Neural cell (in vitro differentiated cells): Measurements from ENCODE around the gene ABCF3. TPM values are rescaled to one million over a fixed set of nuclear protein-coding genes. Genes with fewer than 3 reads are reported as not detected.

Experiments used
- H2AFZ ChIP-seq: fragments of 200-600, 300-800 bp; sonication (generic), shearing (Covaris generic); 2 replicates; pipeline ENCODE4 v1.6.0; 2014; ENCODE audit warnings: low read depth, mild to moderate bottlenecking, antibody characterized with exemption, low read length, moderate library complexity
- H3F3A ChIP-seq: fragments of 200-600 bp; shearing (Covaris generic); 2 replicates; pipeline ENCODE4 v1.6.1; 2016; ENCODE audit warnings: mild to moderate bottlenecking, moderate library complexity, mixed read lengths, antibody characterized with exemption, low read length; ENCODE audit not compliant: insufficient read depth, poor library complexity, severe bottlenecking
- H3K27ac ChIP-seq: fragments of 200-600, 300-800 bp; sonication (generic), shearing (Covaris generic); 2 replicates; pipeline ENCODE4 v1.5.1; 2014; ENCODE audit warnings: mild to moderate bottlenecking, low read length, moderate library complexity
- H3K27me3 ChIP-seq: fragments of 300-800, 200-600 bp; sonication (generic), shearing (Covaris generic); 2 replicates; pipeline ENCODE4 v1.6.0; 2014; ENCODE audit warnings: mild to moderate bottlenecking, low read depth, low read length, moderate library complexity; ENCODE audit not compliant: insufficient read depth
- H3K36me3 ChIP-seq: fragments of 300-800, 200-600 bp; sonication (generic), shearing (Covaris generic); 2 replicates; pipeline ENCODE4 v1.5.1; 2014; ENCODE audit warnings: mild to moderate bottlenecking, antibody characterized with exemption, low read length, moderate library complexity; ENCODE audit not compliant: insufficient read depth
- H3K4me2 ChIP-seq: fragments of 300-800, 200-600 bp; sonication (generic), shearing (Covaris generic); 2 replicates; pipeline ENCODE4 v1.6.0; 2014; ENCODE audit warnings: mild to moderate bottlenecking, low read length
- H3K4me3 ChIP-seq: fragments of 300-800, 200-600 bp; sonication (generic), shearing (Covaris generic); 2 replicates; pipeline ENCODE4 v1.5.1; 2014; ENCODE audit warnings: mild to moderate bottlenecking, low read length, moderate library complexity
- H3K79me2 ChIP-seq: fragments of 200-600 bp; shearing (Covaris generic); replicated peaks from 2 replicates; pipeline ENCODE4 v1.6.0; 2014; ENCODE audit warnings: mild to moderate bottlenecking, low read length, moderate library complexity; ENCODE audit not compliant: insufficient read depth
- H3K9ac ChIP-seq: fragments of 300-800, 200-600 bp; sonication (generic), shearing (Covaris generic); 2 replicates; pipeline ENCODE4 v1.6.1; 2016; ENCODE audit warnings: mild to moderate bottlenecking, low read length, mixed read lengths
- H3K9me2 ChIP-seq: fragments of 200-600 bp; shearing (Covaris generic); 2 replicates; pipeline ENCODE4 v1.6.1; 2016; ENCODE audit warnings: mild to moderate bottlenecking, low read length, mixed read lengths; ENCODE audit not compliant: insufficient read depth
- H3K9me3 ChIP-seq: fragments of 200-600, 300-800 bp; sonication (generic), shearing (Covaris generic); 2 replicates; pipeline ENCODE4 v1.6.1; 2016; ENCODE audit warnings: mild to moderate bottlenecking, mixed run types, low read length, moderate library complexity, mixed read lengths
- H4K20me1 ChIP-seq: fragments of 200-600 bp; shearing (Covaris generic); 2 replicates; pipeline ENCODE4 v1.6.1; 2016; ENCODE audit warnings: mild to moderate bottlenecking, mixed run types; ENCODE audit not compliant: insufficient read depth
- EP300 ChIP-seq: fragments of 450-650 bp; conservative IDR thresholded peaks from 2 replicates; pipeline ENCODE4 v1.6.1; 2014; ENCODE audit warnings: antibody characterized with exemption, mild to moderate bottlenecking, moderate library complexity; ENCODE audit not compliant: poor library complexity, severe bottlenecking
- EZH2 ChIP-seq: fragments of 200-600, 300-800 bp; shearing (Covaris generic), sonication (generic); IDR thresholded peaks from 2 replicates; pipeline ENCODE4 v1.6.1; 2014; ENCODE audit warnings: antibody characterized with exemption, low read length, borderline replicate concordance, mild to moderate bottlenecking; ENCODE audit not compliant: insufficient read depth, poor library complexity, severe bottlenecking
- MXI1 ChIP-seq: fragments of 450-650 bp; conservative IDR thresholded peaks from 2 replicates; pipeline ENCODE4 v1.6.1; 2014; ENCODE audit warnings: antibody characterized with exemption, mild to moderate bottlenecking; ENCODE audit not compliant: poor library complexity, severe bottlenecking
- POLR2AphosphoS5 ChIP-seq: IDR thresholded peaks from 2 replicates; pipeline ENCODE4 v1.6.1; 2012
- RAD21 ChIP-seq: fragments of 450-650 bp; conservative IDR thresholded peaks from 2 replicates; pipeline ENCODE4 v1.6.1; 2014; ENCODE audit warnings: antibody characterized with exemption, mild to moderate bottlenecking, moderate library complexity
- SMC3 ChIP-seq: fragments of 450-650 bp; conservative IDR thresholded peaks from 2 replicates; pipeline ENCODE4 v1.6.1; 2014; ENCODE audit warnings: antibody characterized with exemption, mild to moderate bottlenecking, moderate library complexity; ENCODE audit not compliant: poor library complexity
- TAF1 ChIP-seq: IDR thresholded peaks from 2 replicates; pipeline ENCODE4 v1.6.1; 2012; ENCODE audit warnings: low read depth
- polyA plus RNA-seq: library from polyadenylated mRNA; depleted of rRNA; stranded (reverse); fragments of >200 nt; gene quantifications from 2 replicates; pipeline ENCODE4 v1.2.3, GENCODE V29; 2014
- TF ChIP-seq, protein P1 (sequence below): IDR thresholded peaks from 2 replicates; pipeline ENCODE4 v1.6.1; 2012; ENCODE audit warnings: borderline replicate concordance
- TF ChIP-seq, protein P2 (sequence below): fragments of 450-650 bp; IDR thresholded peaks from 2 replicates; pipeline ENCODE4 v1.5.1; 2014; ENCODE audit warnings: antibody characterized with exemption, mild to moderate bottlenecking, moderate library complexity; ENCODE audit not compliant: poor library complexity, severe bottlenecking

Gene ABCF3
- polyA plus RNA-seq, 1 donor from 2014 or later = 40.3 TPM

DNA sequence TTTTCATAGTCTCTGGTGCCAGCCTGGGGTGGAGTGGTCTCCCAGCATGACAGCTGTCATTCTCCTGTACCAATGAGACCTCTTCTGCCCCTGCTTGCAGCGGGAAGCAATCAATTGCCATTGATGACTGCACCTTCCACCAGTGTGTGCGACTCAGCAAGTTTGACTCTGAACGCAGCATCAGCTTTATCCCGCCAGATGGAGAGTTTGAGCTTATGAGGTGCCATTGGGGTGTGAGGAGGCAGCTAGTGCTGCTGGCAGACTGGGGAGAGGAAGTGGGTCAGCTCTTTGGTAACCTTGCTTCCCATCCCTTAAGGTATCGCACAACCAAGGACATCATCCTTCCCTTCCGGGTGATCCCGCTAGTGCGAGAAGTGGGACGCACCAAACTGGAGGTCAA lies 4.4 kb upstream of the ABCF3 start:
- no peaks in the 10 kb centered on the region for H3K27me3 ChIP-seq
- H2AFZ ChIP-seq = no peak overlapping the region
- no peak overlapping the region for H3K9ac ChIP-seq
- peaks cover 6% of the 10 kb centered on the region for H4K20me1 ChIP-seq
- no peak overlapping the region for H3K4me2 ChIP-seq
- H3K27ac ChIP-seq = no peak overlapping the region
- TF ChIP-seq TAF1 = no peak
- H3K79me2 ChIP-seq = peaks cover 19% of the 10 kb centered on the region
- H3K9me2 ChIP-seq = no peaks in the 10 kb centered on the region
- no peaks in the 10 kb centered on the region for H3F3A ChIP-seq
- peaks cover 11% of the 10 kb centered on the region for H3K36me3 ChIP-seq
- H3K4me3 ChIP-seq = no peak overlapping the region
- H3K9me3 ChIP-seq = no peaks in the 10 kb centered on the region

DNA sequence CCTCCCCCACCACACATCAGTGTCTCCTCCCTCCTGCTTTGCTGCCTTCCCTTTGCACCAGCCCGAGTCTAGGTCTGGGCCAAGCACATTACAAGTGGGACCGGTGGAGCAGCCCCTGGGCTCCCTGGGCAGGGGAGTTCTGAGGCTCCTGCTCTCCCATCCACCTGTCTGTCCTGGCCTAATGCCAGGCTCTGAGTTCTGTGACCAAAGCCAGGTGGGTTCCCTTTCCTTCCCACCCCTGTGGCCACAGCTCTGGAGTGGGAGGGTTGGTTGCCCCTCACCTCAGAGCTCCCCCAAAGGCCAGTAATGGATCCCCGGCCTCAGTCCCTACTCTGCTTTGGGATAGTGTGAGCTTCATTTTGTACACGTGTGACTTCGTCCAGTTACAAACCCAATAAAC lies 2.3 kb upstream of the ABCF3 start:
- TF ChIP-seq, protein P1, sequence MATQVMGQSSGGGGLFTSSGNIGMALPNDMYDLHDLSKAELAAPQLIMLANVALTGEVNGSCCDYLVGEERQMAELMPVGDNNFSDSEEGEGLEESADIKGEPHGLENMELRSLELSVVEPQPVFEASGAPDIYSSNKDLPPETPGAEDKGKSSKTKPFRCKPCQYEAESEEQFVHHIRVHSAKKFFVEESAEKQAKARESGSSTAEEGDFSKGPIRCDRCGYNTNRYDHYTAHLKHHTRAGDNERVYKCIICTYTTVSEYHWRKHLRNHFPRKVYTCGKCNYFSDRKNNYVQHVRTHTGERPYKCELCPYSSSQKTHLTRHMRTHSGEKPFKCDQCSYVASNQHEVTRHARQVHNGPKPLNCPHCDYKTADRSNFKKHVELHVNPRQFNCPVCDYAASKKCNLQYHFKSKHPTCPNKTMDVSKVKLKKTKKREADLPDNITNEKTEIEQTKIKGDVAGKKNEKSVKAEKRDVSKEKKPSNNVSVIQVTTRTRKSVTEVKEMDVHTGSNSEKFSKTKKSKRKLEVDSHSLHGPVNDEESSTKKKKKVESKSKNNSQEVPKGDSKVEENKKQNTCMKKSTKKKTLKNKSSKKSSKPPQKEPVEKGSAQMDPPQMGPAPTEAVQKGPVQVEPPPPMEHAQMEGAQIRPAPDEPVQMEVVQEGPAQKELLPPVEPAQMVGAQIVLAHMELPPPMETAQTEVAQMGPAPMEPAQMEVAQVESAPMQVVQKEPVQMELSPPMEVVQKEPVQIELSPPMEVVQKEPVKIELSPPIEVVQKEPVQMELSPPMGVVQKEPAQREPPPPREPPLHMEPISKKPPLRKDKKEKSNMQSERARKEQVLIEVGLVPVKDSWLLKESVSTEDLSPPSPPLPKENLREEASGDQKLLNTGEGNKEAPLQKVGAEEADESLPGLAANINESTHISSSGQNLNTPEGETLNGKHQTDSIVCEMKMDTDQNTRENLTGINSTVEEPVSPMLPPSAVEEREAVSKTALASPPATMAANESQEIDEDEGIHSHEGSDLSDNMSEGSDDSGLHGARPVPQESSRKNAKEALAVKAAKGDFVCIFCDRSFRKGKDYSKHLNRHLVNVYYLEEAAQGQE = no peak
- TF ChIP-seq EP300 = no peak

DNA sequence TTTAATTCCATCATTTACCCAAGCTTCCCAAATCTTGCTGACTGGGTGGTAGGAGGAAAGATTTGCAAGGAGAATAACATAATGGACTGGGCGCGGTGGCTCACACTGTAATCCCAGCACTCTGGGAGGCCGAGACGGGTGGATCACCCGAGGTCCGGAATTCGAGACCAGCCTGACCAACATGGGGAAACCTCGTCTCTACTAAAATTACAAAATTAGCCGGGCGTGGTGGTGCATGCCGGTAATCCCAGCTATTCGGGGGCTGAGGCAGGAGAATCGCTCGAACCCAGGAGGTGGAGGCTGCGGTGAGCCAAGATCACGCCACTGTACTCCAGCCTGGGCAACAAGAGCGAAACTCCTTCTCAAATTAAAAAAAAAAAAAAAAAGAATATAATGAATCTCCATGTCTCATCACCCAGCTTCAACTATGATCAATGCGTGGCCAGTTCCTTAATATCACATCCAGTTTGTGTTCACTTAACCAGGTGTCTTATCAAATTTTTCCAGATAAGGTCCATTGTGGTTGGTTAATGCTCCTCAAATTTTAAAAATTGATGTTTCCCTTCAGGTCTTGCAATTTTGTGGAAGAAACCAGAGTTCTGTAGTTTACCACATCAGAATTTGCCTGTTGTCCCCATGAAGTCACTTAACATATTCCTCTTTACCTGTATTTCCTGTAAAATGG lies 1.3 kb upstream of the ABCF3 start:
- H3K27me3 ChIP-seq = no peaks in the 10 kb centered on the region
- no peak overlapping the region for H3K27ac ChIP-seq
- peak overlapping the region; percentile 67 for H3K9ac ChIP-seq
- no peak overlapping the region for H2AFZ ChIP-seq
- H3K9me2 ChIP-seq = no peaks in the 10 kb centered on the region
- peak overlapping the region; percentile 88 for H3K4me3 ChIP-seq
- no peaks in the 10 kb centered on the region for H3K9me3 ChIP-seq
- H3K79me2 ChIP-seq = peaks cover 20% of the 10 kb centered on the region
- peak overlapping the region; percentile 68 for H3K4me2 ChIP-seq
- TF ChIP-seq EZH2 (no peak), TAF1 (no peak), SMC3 (no peak), RAD21 (no peak), POLR2AphosphoS5 (no peak), EP300 (no peak), MXI1 (no peak)
- TF ChIP-seq, protein P2, sequence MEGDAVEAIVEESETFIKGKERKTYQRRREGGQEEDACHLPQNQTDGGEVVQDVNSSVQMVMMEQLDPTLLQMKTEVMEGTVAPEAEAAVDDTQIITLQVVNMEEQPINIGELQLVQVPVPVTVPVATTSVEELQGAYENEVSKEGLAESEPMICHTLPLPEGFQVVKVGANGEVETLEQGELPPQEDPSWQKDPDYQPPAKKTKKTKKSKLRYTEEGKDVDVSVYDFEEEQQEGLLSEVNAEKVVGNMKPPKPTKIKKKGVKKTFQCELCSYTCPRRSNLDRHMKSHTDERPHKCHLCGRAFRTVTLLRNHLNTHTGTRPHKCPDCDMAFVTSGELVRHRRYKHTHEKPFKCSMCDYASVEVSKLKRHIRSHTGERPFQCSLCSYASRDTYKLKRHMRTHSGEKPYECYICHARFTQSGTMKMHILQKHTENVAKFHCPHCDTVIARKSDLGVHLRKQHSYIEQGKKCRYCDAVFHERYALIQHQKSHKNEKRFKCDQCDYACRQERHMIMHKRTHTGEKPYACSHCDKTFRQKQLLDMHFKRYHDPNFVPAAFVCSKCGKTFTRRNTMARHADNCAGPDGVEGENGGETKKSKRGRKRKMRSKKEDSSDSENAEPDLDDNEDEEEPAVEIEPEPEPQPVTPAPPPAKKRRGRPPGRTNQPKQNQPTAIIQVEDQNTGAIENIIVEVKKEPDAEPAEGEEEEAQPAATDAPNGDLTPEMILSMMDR = no peak
- TF ChIP-seq, protein P1 = no peak
- no peaks in the 10 kb centered on the region for H4K20me1 ChIP-seq
- H3F3A ChIP-seq = no peaks in the 10 kb centered on the region
- H3K36me3 ChIP-seq = peaks cover 11% of the 10 kb centered on the region

More for the DNA sequence above, 2.3 kb upstream of the ABCF3 start:
- Histone ChIP-seq H4K20me1 (no peaks in the 10 kb centered on the region), H3K27me3 (no peaks in the 10 kb centered on the region), H3K9ac (no peak overlapping the region), H3K27ac (no peak overlapping the region), H3F3A (no peaks in the 10 kb centered on the region), H3K36me3 (peaks cover 11% of the 10 kb centered on the region), H3K9me3 (no peaks in the 10 kb centered on the region), H2AFZ (no peak overlapping the region), H3K79me2 (peaks cover 19% of the 10 kb centered on the region), H3K4me3 (no peak overlapping the region), H3K9me2 (no peaks in the 10 kb centered on the region), H3K4me2 (no peak overlapping the region)
